Superior temporal gyrus (tissue), 1 donor: ENCODE results near the gene CLCN3.
"Not testable (repeated sequence)": the region's sequence is repeated elsewhere in the genome, so short reads cannot be mapped to it uniquely, and the experiment has no call there.

ENCODE experiments used
- DNase-seq: peaks from one replicate; pipeline ENCODE4 v3.0.0-alpha.2; 2016; ENCODE audit errors: extremely low spot score

The CLCN3 gene

GRCh38 chr4:169619958-169620879 is at the start of gene CLCN3:
CLCN3 (plus strand) TSS chr4:169620578; CDS start chr4:169635929, 15,351 bp downstream.
- DNase-seq: peak; percentile 99

GRCh38 chr4:169571012-169571411 is 49.4 kb upstream of the CLCN3 start:
- DNase-seq: not testable (repeated sequence)

- DNase-seq: no peak
These were observed 48.9 kb upstream of the CLCN3 start for GRCh38 chr4:169571435-169571834.

DNA sequence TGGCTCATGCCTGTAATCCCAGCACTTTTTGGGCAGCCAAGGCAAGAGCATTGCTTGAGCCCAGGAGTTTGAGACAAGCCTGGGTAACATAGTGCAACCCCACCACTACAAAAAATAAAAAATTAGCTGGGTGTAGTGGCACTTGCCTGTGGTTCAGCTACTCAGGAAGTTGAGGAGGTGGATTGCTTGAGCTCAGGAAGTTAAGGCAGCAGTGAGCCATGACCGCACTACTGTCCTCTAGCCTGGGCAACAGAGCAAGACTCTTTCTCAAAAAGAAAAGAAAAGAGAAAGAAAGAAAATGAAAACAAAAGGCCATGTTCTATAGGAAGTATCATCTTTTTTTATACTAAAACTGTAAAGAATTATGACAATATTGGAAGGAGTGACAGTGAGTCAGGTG is 46.5 kb upstream of the CLCN3 start:
- DNase-seq: no peak

GRCh38 chr4:169582203-169582602 is 38.2 kb upstream of the CLCN3 start:
- no peak for DNase-seq

DNA sequence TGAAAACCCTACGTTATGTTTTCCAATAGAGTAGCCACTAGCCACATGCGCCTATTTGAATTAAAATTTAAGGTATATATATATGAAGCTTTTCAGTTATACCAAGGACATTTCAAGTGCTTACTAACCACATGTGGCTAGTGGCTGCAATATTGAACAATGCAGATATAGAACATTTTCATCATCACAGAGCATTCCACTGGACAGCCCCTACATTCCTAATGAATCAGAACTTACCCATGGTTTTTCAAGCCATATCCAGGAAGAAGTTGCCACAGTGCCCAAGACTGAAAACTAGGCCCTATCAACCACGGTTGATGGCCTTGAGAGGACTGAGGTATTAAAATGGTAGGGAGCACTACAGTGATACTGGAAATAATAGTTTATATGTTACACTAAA is 37.7 kb upstream of the CLCN3 start:
- no peak for DNase-seq

GRCh38 chr4:169583563-169583962 is 36.8 kb upstream of the CLCN3 start:
- DNase-seq: peak; percentile 34

DNA sequence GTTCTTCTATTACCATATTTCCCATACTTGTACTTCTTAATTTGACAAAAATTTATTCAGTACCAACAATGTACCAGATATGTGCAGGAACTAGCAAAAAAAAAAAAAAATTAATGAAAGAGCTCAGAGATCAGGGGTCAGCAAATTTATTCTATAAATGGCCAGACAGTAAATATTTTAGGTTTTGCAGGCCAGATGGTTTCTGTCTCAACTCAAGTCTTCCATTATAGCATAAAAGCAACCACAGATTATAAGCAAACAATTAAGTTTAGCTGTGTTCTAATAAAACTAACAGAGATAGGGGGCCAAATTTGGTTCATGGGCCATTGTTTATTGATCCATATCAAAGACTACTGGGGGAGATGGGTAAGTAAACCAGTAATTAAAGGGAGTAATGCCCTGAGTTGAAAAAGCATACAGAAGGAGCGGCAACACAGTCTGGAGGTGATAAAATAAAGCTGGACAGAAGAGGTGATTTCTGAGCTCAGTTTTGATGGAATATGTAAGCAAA is 27.3 kb upstream of the CLCN3 start:
- no peak for DNase-seq

GRCh38 chr4:169594560-169595195 is 25.7 kb upstream of the CLCN3 start:
- no peak for DNase-seq

GRCh38 chr4:169601016-169601771 is 19.2 kb upstream of the CLCN3 start:
- no peak for DNase-seq

DNA sequence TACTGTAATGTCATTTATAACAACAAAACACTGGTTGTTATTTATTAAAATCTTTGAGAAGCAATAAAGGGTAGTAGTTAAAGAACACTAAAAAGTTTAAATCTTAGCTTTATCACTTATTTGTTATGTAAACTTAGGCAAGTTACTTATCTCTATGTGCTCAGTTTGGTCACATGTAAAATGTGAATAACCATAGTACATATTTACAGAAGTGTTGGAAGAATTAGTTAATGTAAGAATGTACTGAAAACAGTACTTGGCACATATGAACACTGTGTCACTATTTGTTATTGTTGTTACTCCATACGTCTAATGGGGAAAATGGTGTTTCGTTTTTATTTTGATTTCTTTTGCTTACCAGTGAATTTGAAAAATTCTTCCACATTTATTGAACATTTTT is 17.1 kb upstream of the CLCN3 start:
- DNase-seq: no peak

- DNase-seq: no peak
These were observed 16.1 kb upstream of the CLCN3 start for GRCh38 chr4:169604131-169604900.

DNA sequence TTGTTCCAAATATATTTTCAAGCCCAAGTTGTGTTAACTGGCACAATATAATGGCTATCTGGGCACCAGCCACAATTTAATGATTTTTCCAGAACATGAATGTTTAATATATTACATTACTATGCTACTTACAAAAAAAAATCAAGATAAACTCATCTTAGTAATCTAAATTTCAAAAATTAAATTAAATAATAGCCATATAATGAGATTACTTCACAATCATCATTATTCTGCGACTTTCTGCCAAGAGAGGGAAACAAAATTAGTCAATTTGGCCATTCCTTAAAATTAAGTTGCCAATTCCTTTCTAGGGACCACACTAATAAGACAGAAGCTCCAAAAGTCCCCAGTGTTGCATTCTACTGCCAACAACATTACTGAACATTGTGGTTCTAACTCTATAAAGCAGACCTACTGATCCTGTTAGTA is 15.5 kb upstream of the CLCN3 start:
- DNase-seq: peak; percentile 33

GRCh38 chr4:169611157-169611556 is 9.2 kb upstream of the CLCN3 start:
- no peak for DNase-seq

GRCh38 chr4:169611991-169612870 is 8.1 kb upstream of the CLCN3 start, which contains the start of gene NEK1:
NEK1 (minus strand) TSS chr4:169612583; CDS start chr4:169602630, 9,953 bp downstream.
- peak; percentile 89 for DNase-seq

DNA sequence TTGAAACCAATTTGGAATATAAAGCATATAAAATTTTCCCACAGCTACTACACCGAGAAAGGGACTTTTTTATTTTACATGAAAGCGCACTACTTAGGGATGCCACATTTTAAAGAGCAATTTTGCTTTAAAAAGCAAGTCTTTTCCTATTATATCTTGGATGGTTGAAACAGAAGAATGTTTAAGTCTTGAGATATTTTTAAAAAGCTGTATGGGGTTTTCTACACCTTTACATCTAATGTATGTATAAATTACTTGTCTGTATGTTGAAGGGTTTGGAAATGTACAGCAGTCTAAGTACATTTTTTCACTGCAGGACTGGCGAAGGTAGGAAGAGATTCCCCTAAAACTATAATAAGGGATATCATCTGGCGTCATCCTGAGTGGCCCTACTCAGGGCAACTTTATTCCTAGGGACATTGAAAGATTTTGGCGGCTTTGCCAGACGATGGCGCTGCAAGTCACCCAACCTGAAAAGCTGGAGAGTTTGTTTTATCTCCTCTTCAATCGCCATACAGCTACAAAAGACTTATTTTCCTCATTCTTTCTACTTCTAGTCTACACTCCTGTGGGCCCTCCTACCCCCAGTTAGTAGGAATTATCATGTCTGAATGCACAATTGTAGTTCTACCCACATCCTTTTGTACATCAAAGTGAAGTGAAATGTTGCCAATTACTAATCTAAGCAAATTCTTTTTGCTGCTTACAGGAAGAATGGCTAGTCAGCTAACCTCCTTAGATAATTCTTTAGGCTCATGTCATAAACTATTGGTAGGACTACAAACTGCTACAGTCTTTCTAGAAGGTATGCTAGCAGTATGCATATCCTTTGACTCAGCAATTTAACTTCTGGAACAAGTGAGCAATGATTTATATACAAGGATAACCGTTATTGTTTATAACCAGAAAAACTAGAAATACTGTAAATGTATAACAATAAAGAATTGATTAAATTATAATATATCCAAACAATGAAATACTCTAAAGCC is 7.2 kb upstream of the CLCN3 start:
- peak; percentile 95 for DNase-seq

DNA sequence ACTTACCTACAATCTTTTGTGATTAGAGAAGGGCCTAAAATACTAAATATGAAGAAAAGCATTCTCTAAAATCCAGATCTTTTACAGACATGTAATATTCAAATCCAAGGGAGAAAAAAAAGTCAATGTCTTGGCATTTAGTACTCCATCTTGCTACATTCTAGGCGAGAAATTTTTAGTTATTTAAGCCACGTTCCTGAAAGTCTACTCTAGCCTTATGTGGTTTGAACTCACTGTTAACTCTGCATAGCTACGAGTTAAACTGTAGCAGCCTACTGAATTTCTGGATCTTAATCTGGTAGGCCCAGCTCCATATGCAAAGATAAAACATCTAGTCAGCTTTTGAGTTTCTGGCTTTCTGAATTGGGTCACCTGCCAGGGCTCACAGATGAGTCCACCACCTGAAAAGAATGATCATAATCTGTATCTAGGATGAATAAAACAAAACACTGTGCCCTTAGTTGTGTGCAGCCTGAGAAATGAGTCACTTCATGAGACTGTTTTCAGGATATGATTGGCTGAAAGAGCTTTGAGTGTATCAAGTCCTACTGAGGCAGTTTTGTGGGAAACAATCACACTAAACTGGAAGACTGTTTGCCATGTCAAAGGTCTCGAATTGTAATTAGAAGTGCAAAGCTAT is 4.8 kb upstream of the CLCN3 start:
- no peak for DNase-seq

GRCh38 chr4:169616846-169617245 is 3.5 kb upstream of the CLCN3 start:
- DNase-seq: no peak
